ENCODE data around the gene INTS13.

- TF ChIP-seq CTCF (optimal IDR thresholded peaks at IDR 0.05 in 1 of 3, IDR thresholded peaks at IDR 0.05 in 1 of 3, conservative IDR thresholded peaks at IDR 0.05 in 1 of 3; ENCODE audit: extremely low read depth in 1 of 3, insufficient read depth in 2 of 3, low read length in 3 of 3) (no peak), EZH2 (IDR thresholded peaks at IDR 0.05; ENCODE audit: low read length) (no peak)
Observed at GRCh38 chr12:26919216-26919555, 18.6 kb downstream of the INTS13 start.

All from keratinocyte (primary cell).